DMS153 treated with DMSO at 0.1 percent for 48 hours (cell line): ENCODE data around the gene ANKS6.
"Not testable (repeated sequence)": the region's sequence is repeated elsewhere in the genome, so short reads cannot be mapped to it uniquely, and the experiment has no call there.

ENCODE experiments used
- DNase-seq: peaks from one replicate; lab custom pipeline; 2025; ENCODE audit not compliant: unreplicated experiment; lab: John Stamatoyannopoulos, UW

Gene ANKS6

GRCh38 chr9:98702835-98703380 lies 93.4 kb downstream of the ANKS6 start:
- DNase-seq = no peak

GRCh38 chr9:98702340-98702739 lies 94.0 kb downstream of the ANKS6 start:
- no peak for DNase-seq

GRCh38 chr9:98701576-98701975 lies 94.8 kb downstream of the ANKS6 start:
- no peak for DNase-seq

- no peak for DNase-seq
Measured at GRCh38 chr9:98700801-98701200, 95.6 kb downstream of the ANKS6 start.

GRCh38 chr9:98698856-98699255 lies 97.5 kb downstream of the ANKS6 start:
- no peak for DNase-seq

GRCh38 chr9:98694943-98695342 lies 101.4 kb downstream of the ANKS6 start:
- DNase-seq = no peak

- DNase-seq = no peak
Measured at GRCh38 chr9:98692392-98692791, 104.0 kb downstream of the ANKS6 start.

- DNase-seq = no peak
Measured at GRCh38 chr9:98691890-98692289, 104.5 kb downstream of the ANKS6 start.

GRCh38 chr9:98690686-98691085 lies 105.7 kb downstream of the ANKS6 start:
- no peak for DNase-seq

- DNase-seq = no peak
Measured at GRCh38 chr9:98688710-98689495, 107.5 kb downstream of the ANKS6 start.

GRCh38 chr9:98687911-98688310 lies 108.4 kb downstream of the ANKS6 start:
- no peak for DNase-seq

GRCh38 chr9:98686961-98687855 lies 109.1 kb downstream of the ANKS6 start:
- no peak for DNase-seq

GRCh38 chr9:98684816-98685215 lies 111.5 kb downstream of the ANKS6 start:
- not testable (repeated sequence) for DNase-seq
